Vagina (tissue), 2 donors: Measurements from ENCODE around the gene FGFBP1.

Experiments used
- POLR2A ChIP-seq, 2 donors: fragments of 450-650 bp; IDR thresholded peaks; one replicate each; pipeline ENCODE4 v1.6.1; 2017; ENCODE audit warnings: antibody characterized with exemption in 2 of 2, mild to moderate bottlenecking in 2 of 2, moderate library complexity in 2 of 2
- POLR2AphosphoS5 ChIP-seq, 2 donors: sonication (generic); formaldehyde crosslinking; IDR thresholded peaks; one replicate each; pipeline ENCODE4 v1.9.0; 2017; ENCODE audit warnings: antibody characterized with exemption in 2 of 2, mild to moderate bottlenecking in 2 of 2, low read depth in 1 of 2; ENCODE audit not compliant: insufficient read depth in 1 of 2
- TF ChIP-seq, protein P1 (sequence below), 3 experiments: fragments of 450-650 bp in 2 of 3; fragments of 200-600 bp in 1 of 3; sonication (generic) in 1 of 3; IDR thresholded peaks; one replicate each; pipeline ENCODE4 v1.5.1; 2017 to 2019; ENCODE audit warnings: antibody characterized with exemption in 3 of 3, mild to moderate bottlenecking in 2 of 3, moderate library complexity in 2 of 3

DNA sequence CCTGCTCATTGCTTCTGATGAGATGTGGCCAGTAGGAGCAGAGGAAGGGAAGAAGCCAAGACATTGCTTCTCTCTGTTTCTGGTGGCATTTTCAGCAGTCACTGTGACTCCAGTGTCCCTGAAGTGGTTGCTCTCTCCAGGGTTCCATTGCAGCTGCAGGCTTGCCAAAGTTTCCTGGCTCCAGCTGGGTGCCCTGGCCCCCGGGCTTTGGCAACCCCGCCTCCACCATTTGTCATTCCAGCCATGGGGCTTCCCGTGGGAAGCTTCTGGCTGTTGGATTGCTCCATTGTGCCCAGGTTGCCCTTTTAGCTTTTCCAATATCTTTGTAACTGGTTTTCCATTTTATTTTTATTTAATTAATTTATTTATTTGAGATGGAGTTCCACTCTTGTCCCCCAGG, 12.7 kb downstream of the FGFBP1 start:
- TF ChIP-seq, protein P1, sequence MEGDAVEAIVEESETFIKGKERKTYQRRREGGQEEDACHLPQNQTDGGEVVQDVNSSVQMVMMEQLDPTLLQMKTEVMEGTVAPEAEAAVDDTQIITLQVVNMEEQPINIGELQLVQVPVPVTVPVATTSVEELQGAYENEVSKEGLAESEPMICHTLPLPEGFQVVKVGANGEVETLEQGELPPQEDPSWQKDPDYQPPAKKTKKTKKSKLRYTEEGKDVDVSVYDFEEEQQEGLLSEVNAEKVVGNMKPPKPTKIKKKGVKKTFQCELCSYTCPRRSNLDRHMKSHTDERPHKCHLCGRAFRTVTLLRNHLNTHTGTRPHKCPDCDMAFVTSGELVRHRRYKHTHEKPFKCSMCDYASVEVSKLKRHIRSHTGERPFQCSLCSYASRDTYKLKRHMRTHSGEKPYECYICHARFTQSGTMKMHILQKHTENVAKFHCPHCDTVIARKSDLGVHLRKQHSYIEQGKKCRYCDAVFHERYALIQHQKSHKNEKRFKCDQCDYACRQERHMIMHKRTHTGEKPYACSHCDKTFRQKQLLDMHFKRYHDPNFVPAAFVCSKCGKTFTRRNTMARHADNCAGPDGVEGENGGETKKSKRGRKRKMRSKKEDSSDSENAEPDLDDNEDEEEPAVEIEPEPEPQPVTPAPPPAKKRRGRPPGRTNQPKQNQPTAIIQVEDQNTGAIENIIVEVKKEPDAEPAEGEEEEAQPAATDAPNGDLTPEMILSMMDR (IDR thresholded peaks at IDR 0.05) = no peak
- TF ChIP-seq POLR2AphosphoS5 (IDR thresholded peaks at IDR 0.05; ENCODE audit: insufficient read depth in 1 of 2, low read depth in 1 of 2) (no peak), POLR2A (IDR thresholded peaks at IDR 0.05) (no peak)
